Mesendoderm (in vitro differentiated cells): ENCODE results near the gene PPP4R1.

ENCODE experiments used
- DNase-seq: peaks from one replicate; pipeline ENCODE4 v3.0.0; 2013
- H2AK5ac ChIP-seq: 2 replicates; pipeline ENCODE4 v1.6.1; 2013; ENCODE audit warnings: low read length, inconsistent platforms
- H2BK120ac ChIP-seq: 2 replicates; pipeline ENCODE4 v1.6.1; 2013; ENCODE audit warnings: low read depth, mild to moderate bottlenecking, low read length, moderate library complexity, mixed read lengths
- H2BK15ac ChIP-seq: replicated peaks from 2 replicates; pipeline ENCODE4 v1.6.1; 2013; ENCODE audit warnings: low read depth, mild to moderate bottlenecking, moderate library complexity
- H2BK5ac ChIP-seq: 2 replicates; pipeline ENCODE4 v1.6.1; 2013; ENCODE audit warnings: low read length, inconsistent platforms
- H3K18ac ChIP-seq: 2 replicates; pipeline ENCODE4 v1.6.1; 2013; ENCODE audit warnings: mild to moderate bottlenecking, low read length, mixed read lengths
- H3K23ac ChIP-seq: one replicate; pipeline ENCODE4 v1.6.1; 2013; ENCODE audit warnings: low read length
- H3K27ac ChIP-seq: 2 replicates; pipeline ENCODE4 v1.5.1; 2013; ENCODE audit warnings: low read depth, mild to moderate bottlenecking, inconsistent platforms, low read length, moderate library complexity
- H3K27me3 ChIP-seq: 2 replicates; pipeline ENCODE4 v1.6.1; 2013; ENCODE audit warnings: low read length, control low read depth, mild to moderate bottlenecking, inconsistent platforms; ENCODE audit not compliant: insufficient read depth, poor library complexity
- H3K36me3 ChIP-seq: 2 replicates; pipeline ENCODE4 v1.6.1; 2013; ENCODE audit warnings: low read length, inconsistent platforms; ENCODE audit not compliant: control insufficient read depth, insufficient read depth
- H3K4ac ChIP-seq: one replicate; pipeline ENCODE4 v1.6.1; 2013; ENCODE audit warnings: low read depth, mild to moderate bottlenecking, low read length, moderate library complexity
- H3K4me1 ChIP-seq: 2 replicates; pipeline ENCODE4 v1.6.1; 2013; ENCODE audit warnings: low read depth, low read length, inconsistent platforms; ENCODE audit not compliant: control insufficient read depth
- H3K4me2 ChIP-seq: 2 replicates; pipeline ENCODE4 v1.6.1; 2013; ENCODE audit warnings: low read length
- H3K4me3 ChIP-seq: 2 replicates; pipeline ENCODE4 v1.5.1; 2013; ENCODE audit warnings: mild to moderate bottlenecking, low read length
- H3K56ac ChIP-seq: one replicate; pipeline ENCODE4 v1.6.1; 2013; ENCODE audit warnings: low read length
- H3K79me1 ChIP-seq: 2 replicates; pipeline ENCODE4 v1.6.1; 2013; ENCODE audit warnings: low read length, inconsistent platforms
- H3K79me2 ChIP-seq: 2 replicates; pipeline ENCODE4 v1.6.1; 2013; ENCODE audit warnings: mild to moderate bottlenecking, low read length; ENCODE audit not compliant: control insufficient read depth, insufficient read depth
- H3K9ac ChIP-seq: 2 replicates; pipeline ENCODE4 v1.6.1; 2013; ENCODE audit warnings: low read length, inconsistent platforms
- H4K5ac ChIP-seq: one replicate; pipeline ENCODE4 v1.6.1; 2013; ENCODE audit warnings: low read length
- H4K8ac ChIP-seq: one replicate; pipeline ENCODE4 v1.6.1; 2013; ENCODE audit warnings: low read depth, mild to moderate bottlenecking, control low read depth, low read length, moderate library complexity
- WGBS: extraction: QIAGEN DNeasy Blood & Tissue Kit; methylation state at CpG from one replicate; pipeline ENCODE4 v1.1.7; 2013; ENCODE audit warnings: low lambda C conversion rate, missing lambda C conversion rate; ENCODE audit not compliant: insufficient coverage; ENCODE audit errors: extremely low coverage; 5-methylcytosine and 5-hydroxymethylcytosine counted together

Gene PPP4R1

DNA sequence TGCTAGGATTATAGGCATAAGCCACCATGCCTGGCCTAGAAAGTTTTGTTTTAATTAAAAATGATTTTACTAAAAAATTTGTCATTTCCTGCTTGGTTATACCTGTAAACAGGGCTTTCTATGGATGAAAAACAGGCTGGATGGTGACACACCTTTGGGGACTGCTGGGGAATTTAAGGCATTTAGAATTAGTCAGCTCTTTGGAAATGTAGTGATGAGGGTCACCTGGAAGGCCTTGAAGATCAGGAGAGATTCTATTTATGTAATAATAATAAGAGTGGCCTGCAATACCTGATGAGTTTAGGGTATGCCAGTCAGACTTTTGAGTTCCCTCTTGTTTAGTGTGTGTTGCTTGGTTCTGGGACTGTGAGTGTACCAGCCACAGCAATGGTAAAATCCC, 87.9 kb downstream of the PPP4R1 start:
- no peaks in the 10 kb centered on the region for H3K27me3 ChIP-seq
- H2BK15ac ChIP-seq = no peak overlapping the region
- no peaks in the 10 kb centered on the region for H3K79me1 ChIP-seq
- H3K4ac ChIP-seq = no peak overlapping the region
- H2AK5ac ChIP-seq = no peak overlapping the region
- no peaks in the 10 kb centered on the region for H3K79me2 ChIP-seq
- no peak overlapping the region for H3K4me3 ChIP-seq
- no peak overlapping the region for H3K18ac ChIP-seq
- no peaks in the 10 kb centered on the region for H3K36me3 ChIP-seq
- DNase-seq = peak; percentile 33
- no peak overlapping the region for H2BK5ac ChIP-seq
- no peak overlapping the region for H3K9ac ChIP-seq
- H3K27ac ChIP-seq = no peak overlapping the region
- no peak overlapping the region for H3K4me2 ChIP-seq
- no peak overlapping the region for H4K8ac ChIP-seq
- no peak overlapping the region for H3K23ac ChIP-seq
- no peak overlapping the region for H4K5ac ChIP-seq
- no peak overlapping the region for H3K56ac ChIP-seq
- no peaks in the 10 kb centered on the region for H3K4me1 ChIP-seq
- no peak overlapping the region for H2BK120ac ChIP-seq

DNA sequence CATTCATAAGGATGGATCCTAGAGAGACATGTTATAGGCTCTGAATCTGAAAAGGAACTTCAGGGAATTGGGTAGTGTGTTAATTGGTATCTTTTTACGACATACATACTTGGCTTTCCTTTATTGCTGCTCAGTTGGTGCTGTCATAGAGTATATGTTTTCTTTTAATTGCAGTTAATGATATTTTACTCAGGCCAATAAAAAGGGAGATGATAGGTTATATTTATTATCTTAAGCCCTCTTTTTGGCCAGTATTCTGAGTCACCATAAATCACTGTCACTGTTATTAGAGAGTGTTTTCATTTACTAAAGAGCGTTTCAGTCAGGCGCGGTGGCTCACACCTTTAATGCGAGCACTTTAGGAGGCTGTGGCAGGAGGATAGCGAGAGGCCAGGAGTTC, 91.4 kb downstream of the PPP4R1 start:
- Histone ChIP-seq H3K27ac (no peak overlapping the region), H2BK5ac (no peak overlapping the region), H2BK120ac (no peak overlapping the region), H4K8ac (no peak overlapping the region), H2BK15ac (no peak overlapping the region), H3K4me2 (no peak overlapping the region), H3K36me3 (peaks cover 1% of the 10 kb centered on the region), H3K9ac (no peak overlapping the region), H4K5ac (no peak overlapping the region), H3K23ac (no peak overlapping the region), H3K4me1 (no peaks in the 10 kb centered on the region), H3K27me3 (no peaks in the 10 kb centered on the region), H3K18ac (no peak overlapping the region), H3K4ac (no peak overlapping the region), H2AK5ac (no peak overlapping the region), H3K56ac (no peak overlapping the region), H3K79me2 (no peaks in the 10 kb centered on the region), H3K79me1 (peaks cover 2% of the 10 kb centered on the region), H3K4me3 (no peak overlapping the region)
- no CpG with 5 or more reads among the region's 6 CpGs for WGBS
- DNase-seq = no peak

DNA sequence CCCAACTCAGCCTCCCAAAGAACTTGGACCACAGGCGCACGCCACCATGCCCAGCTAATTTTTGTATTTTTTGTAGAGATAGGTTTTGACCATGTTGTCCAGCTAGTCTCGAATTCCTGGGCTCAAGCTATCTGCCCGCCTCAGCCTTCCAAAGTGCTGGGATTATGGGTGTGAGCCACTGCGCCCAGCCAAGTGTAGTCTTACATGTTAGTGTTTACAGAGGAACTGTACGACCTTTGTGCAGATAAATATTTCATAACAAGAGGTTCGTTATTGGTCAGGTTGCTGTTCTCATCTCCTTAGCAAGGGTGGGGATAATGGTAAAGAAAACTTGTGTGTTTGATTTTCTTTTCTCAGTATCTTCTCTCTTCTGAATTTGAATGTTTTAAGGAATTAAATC, 92.6 kb downstream of the PPP4R1 start:
- no peak overlapping the region for H3K9ac ChIP-seq
- H2BK15ac ChIP-seq = no peak overlapping the region

DNA sequence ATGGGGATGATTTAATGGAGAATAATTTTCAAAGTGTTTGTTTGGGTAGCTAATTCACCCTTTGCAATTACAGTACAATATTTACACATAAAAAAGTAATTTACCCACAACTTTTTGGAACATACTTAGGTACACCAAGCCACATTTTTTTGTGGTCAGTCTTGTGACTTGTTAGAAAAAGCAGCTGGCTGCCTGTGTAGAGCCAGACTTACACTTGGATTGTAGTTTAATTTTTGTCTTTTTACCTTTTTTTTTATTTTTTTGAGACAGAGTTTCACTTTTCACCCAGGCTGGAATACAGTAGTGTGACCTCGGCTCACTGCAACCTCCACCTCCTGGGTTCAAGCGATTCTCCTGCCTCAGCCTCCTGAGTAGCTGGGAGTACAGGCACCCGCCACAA, 93.7 kb downstream of the PPP4R1 start:
- Histone ChIP-seq H3K4me2 (no peak overlapping the region), H3K79me2 (no peaks in the 10 kb centered on the region), H3K18ac (no peak overlapping the region), H2BK15ac (no peak overlapping the region), H3K27ac (no peak overlapping the region), H3K36me3 (peaks cover 6% of the 10 kb centered on the region), H3K4me1 (no peaks in the 10 kb centered on the region), H3K9ac (no peak overlapping the region), H3K27me3 (no peaks in the 10 kb centered on the region), H3K4ac (no peak overlapping the region), H4K8ac (no peak overlapping the region), H3K56ac (no peak overlapping the region), H3K4me3 (no peak overlapping the region), H2AK5ac (no peak overlapping the region), H2BK5ac (no peak overlapping the region), H2BK120ac (no peak overlapping the region), H3K79me1 (peaks cover 2% of the 10 kb centered on the region), H3K23ac (no peak overlapping the region), H4K5ac (no peak overlapping the region)
- no peak for DNase-seq
- WGBS = no CpG with 5 or more reads among the region's 3 CpGs

More for the DNA sequence above, 92.6 kb downstream of the PPP4R1 start:
- DNase-seq = no peak
- no peak overlapping the region for H4K5ac ChIP-seq
- H3K79me2 ChIP-seq = no peaks in the 10 kb centered on the region
- no peak overlapping the region for H2AK5ac ChIP-seq
- H3K18ac ChIP-seq = no peak overlapping the region
- no peak overlapping the region for H2BK5ac ChIP-seq
- no CpG with 5 or more reads among the region's 7 CpGs for WGBS
- no peak overlapping the region for H3K27ac ChIP-seq
- peaks cover 2% of the 10 kb centered on the region for H3K79me1 ChIP-seq
- H3K4me1 ChIP-seq = no peaks in the 10 kb centered on the region
- no peak overlapping the region for H3K23ac ChIP-seq
- H3K4me2 ChIP-seq = no peak overlapping the region
- no peak overlapping the region for H3K56ac ChIP-seq
- H3K4ac ChIP-seq = no peak overlapping the region
- no peak overlapping the region for H3K4me3 ChIP-seq
- no peaks in the 10 kb centered on the region for H3K27me3 ChIP-seq
- H2BK120ac ChIP-seq = no peak overlapping the region
- no peak overlapping the region for H4K8ac ChIP-seq
- H3K36me3 ChIP-seq = peaks cover 6% of the 10 kb centered on the region

DNA sequence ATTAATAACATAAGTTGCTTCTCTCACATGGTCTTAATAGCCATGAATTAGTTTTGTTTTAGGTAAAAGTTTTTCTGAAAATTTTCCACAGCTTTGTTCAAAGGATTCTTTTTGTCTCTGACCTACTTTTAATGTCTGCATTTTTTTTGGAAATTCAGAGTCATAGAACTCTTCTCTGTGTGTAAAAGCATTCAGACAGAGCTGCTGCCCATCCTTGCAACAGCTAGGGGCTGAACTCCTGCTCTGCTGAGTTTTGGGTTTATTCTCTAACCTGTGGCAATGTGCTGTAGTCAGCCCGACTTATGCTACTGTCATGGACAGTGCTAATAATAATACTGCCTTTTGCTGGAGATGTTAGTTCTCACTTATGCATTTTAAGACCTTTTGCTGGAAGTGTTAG, 95.0 kb downstream of the PPP4R1 start:
- H3K79me2 ChIP-seq = no peaks in the 10 kb centered on the region
- no peak overlapping the region for H3K18ac ChIP-seq
- no peak overlapping the region for H2BK15ac ChIP-seq
- no peak for DNase-seq
- no peak overlapping the region for H2BK5ac ChIP-seq
- H2BK120ac ChIP-seq = no peak overlapping the region
- no peak overlapping the region for H3K4me3 ChIP-seq
- no peak overlapping the region for H3K56ac ChIP-seq
- H4K8ac ChIP-seq = no peak overlapping the region
- H3K27ac ChIP-seq = no peak overlapping the region
- WGBS = no CpG with 5 or more reads among the region's 1 CpG
- H3K4me1 ChIP-seq = no peaks in the 10 kb centered on the region
- no peak overlapping the region for H3K9ac ChIP-seq
- no peak overlapping the region for H3K23ac ChIP-seq
- H3K27me3 ChIP-seq = no peaks in the 10 kb centered on the region
- peaks cover 2% of the 10 kb centered on the region for H3K79me1 ChIP-seq
- H4K5ac ChIP-seq = no peak overlapping the region
- no peak overlapping the region for H3K4ac ChIP-seq
- H2AK5ac ChIP-seq = no peak overlapping the region
- no peak overlapping the region for H3K4me2 ChIP-seq
- H3K36me3 ChIP-seq = peaks cover 6% of the 10 kb centered on the region

DNA sequence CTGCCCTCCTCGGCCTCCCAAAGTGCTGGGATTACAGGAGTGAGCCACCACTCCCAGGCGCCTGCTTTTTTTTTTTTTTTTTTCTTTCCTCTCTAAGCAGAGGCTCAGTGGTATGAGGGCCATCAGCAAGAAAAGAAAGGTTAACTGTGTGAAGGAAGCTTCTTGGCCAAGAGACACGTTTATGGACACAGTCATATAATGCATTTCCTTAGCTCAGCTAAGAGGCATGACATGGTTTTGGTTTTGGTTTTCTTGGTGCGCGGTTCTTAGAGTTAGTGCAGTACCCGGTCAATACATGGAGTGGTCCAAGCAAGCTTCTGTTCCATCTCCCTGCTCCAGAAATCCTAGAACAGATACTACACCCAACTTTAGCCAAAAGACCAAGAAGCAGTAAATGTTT, 96.5 kb downstream of the PPP4R1 start:
- Histone ChIP-seq H2BK120ac (no peak overlapping the region), H3K79me1 (peaks cover 2% of the 10 kb centered on the region), H2BK5ac (no peak overlapping the region), H3K4ac (no peak overlapping the region), H3K27ac (no peak overlapping the region), H3K36me3 (peaks cover 6% of the 10 kb centered on the region), H3K27me3 (no peaks in the 10 kb centered on the region), H2AK5ac (no peak overlapping the region), H4K5ac (no peak overlapping the region), H3K56ac (no peak overlapping the region), H3K9ac (no peak overlapping the region), H3K4me3 (no peak overlapping the region), H3K23ac (no peak overlapping the region), H2BK15ac (no peak overlapping the region), H3K79me2 (no peaks in the 10 kb centered on the region), H3K4me1 (no peaks in the 10 kb centered on the region), H4K8ac (no peak overlapping the region), H3K18ac (no peak overlapping the region), H3K4me2 (no peak overlapping the region)
- DNase-seq = no peak
- WGBS = no CpG with 5 or more reads among the region's 6 CpGs
